ENCODE data around the gene CAMK4.
A peak's percentile ranks its signal among the peaks of the same experiment; 100 is the strongest.

Gene CAMK4

DNA sequence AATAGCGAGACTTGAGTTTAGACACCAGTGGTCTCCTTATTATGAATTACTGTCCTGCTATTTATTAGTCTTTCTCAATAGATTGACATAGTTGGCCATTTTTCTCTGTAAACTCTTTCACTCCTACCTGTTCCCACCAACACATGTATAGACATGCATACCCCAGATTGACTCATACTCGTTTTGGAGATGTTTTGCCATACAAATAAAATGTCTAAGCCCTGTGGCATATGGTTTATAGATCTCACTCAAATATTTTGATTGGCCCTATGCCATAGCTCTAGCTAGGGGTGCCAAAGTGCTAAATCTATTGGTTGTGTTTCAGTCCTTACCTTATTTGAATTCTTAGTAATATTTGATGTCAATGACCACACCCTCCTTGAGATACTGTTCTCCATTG lies 42.3 kb downstream of the CAMK4 start:
- no peaks in the 10 kb centered on the region for H3K27me3 ChIP-seq (ENCODE audit: low read depth, low read length)
- no peak overlapping the region for H3K27ac ChIP-seq (ENCODE audit: low read length)
- H3K9me3 ChIP-seq (ENCODE audit: insufficient read depth, low read length) = 0 out of 2 replicates have a peak, but pooled peaks cover 3% of the 10 kb centered on the region

DNA sequence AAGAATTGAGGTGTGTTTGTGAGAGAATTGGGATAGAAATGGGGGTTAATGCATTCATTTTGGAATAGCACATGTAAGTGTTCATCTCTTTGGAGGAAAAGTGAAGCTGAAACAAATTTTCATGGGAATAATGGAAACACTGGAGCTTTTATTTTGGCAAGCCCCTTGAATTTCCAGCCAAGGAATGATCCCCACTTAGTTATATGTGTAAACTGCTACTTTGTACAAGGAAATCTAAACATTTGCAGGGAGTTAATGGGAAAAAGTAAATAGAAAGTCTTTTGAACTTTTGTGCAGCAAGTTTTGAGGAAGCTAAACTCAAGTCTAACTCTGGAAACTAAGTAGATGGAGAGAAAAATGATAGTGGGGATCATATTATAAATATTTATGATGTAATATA lies 44.1 kb downstream of the CAMK4 start:
- TF ChIP-seq, protein P1, sequence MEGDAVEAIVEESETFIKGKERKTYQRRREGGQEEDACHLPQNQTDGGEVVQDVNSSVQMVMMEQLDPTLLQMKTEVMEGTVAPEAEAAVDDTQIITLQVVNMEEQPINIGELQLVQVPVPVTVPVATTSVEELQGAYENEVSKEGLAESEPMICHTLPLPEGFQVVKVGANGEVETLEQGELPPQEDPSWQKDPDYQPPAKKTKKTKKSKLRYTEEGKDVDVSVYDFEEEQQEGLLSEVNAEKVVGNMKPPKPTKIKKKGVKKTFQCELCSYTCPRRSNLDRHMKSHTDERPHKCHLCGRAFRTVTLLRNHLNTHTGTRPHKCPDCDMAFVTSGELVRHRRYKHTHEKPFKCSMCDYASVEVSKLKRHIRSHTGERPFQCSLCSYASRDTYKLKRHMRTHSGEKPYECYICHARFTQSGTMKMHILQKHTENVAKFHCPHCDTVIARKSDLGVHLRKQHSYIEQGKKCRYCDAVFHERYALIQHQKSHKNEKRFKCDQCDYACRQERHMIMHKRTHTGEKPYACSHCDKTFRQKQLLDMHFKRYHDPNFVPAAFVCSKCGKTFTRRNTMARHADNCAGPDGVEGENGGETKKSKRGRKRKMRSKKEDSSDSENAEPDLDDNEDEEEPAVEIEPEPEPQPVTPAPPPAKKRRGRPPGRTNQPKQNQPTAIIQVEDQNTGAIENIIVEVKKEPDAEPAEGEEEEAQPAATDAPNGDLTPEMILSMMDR (IDR thresholded peaks at IDR 0.05; ENCODE audit: low read depth, low read length) = no peak
- no peak for TF ChIP-seq EZH2phosphoT487 (IDR thresholded peaks at IDR 0.05; ENCODE audit: low read depth)
- Histone ChIP-seq H3K9me3 (ENCODE audit: insufficient read depth, low read length) (0 out of 2 replicates have a peak, but pooled peaks cover 3% of the 10 kb centered on the region), H3K27ac (ENCODE audit: low read length) (no peak overlapping the region), H3K4me1 (ENCODE audit: low read length) (peaks cover 21% of the 10 kb centered on the region), H2AFZ (ENCODE audit: low read depth, low read length) (no peak overlapping the region), H3K4me3 (ENCODE audit: low read length) (no peak overlapping the region), H3K36me3 (replicated peaks; ENCODE audit: low read depth, low read length) (peaks cover 62% of the 10 kb centered on the region), H3K27me3 (ENCODE audit: low read depth, low read length) (no peaks in the 10 kb centered on the region), H3K4me2 (ENCODE audit: low read length) (no peak overlapping the region), H3K9ac (ENCODE audit: low read length) (no peak overlapping the region), H4K20me1 (ENCODE audit: insufficient read depth, low read length) (peaks cover 34% of the 10 kb centered on the region), H3K79me2 (ENCODE audit: low read length) (peaks cover 99% of the 10 kb centered on the region)

More for the DNA sequence above, 42.3 kb downstream of the CAMK4 start:
- TF ChIP-seq, protein P1 (IDR thresholded peaks at IDR 0.05; ENCODE audit: low read depth, low read length) = no peak
- no peak overlapping the region for H2AFZ ChIP-seq (ENCODE audit: low read depth, low read length)
- no peak overlapping the region for H3K4me3 ChIP-seq (ENCODE audit: low read length)
- H4K20me1 ChIP-seq (ENCODE audit: insufficient read depth, low read length) = peaks cover 28% of the 10 kb centered on the region
- H3K36me3 ChIP-seq (replicated peaks; ENCODE audit: low read depth, low read length) = peaks cover 73% of the 10 kb centered on the region
- peaks cover 98% of the 10 kb centered on the region for H3K79me2 ChIP-seq (ENCODE audit: low read length)
- H3K4me2 ChIP-seq (ENCODE audit: low read length) = no peak overlapping the region
- H3K9ac ChIP-seq (ENCODE audit: low read length) = no peak overlapping the region
- peaks cover 21% of the 10 kb centered on the region for H3K4me1 ChIP-seq (ENCODE audit: low read length)

DNA sequence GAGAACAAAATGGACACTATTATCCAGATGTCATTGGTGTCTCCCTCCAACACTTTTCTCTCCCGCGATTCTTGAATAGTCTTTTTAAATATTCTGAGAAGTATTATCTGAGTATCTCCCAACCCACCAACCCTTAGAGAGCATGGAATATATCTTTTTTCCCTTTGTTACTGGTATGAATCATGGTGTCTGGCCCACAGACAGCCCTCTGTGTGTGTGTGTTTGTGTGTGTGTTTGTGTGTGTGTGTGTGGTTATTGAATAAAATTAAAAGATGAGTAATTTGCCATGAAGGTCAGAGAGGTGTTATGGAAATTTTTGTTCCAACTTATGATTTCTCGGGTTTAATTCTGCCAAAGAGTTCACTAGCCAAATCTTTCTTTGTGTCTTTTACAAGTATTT lies 47.7 kb downstream of the CAMK4 start:
- TF ChIP-seq, protein P1 (IDR thresholded peaks at IDR 0.05; ENCODE audit: low read depth, low read length) = no peak
- no peak for TF ChIP-seq EZH2phosphoT487 (IDR thresholded peaks at IDR 0.05; ENCODE audit: low read depth)
- peaks cover 24% of the 10 kb centered on the region for H3K4me1 ChIP-seq (ENCODE audit: low read length)
- peaks cover 19% of the 10 kb centered on the region for H4K20me1 ChIP-seq (ENCODE audit: insufficient read depth, low read length)
- no peak overlapping the region for H3K4me3 ChIP-seq (ENCODE audit: low read length)
- no peak overlapping the region for H2AFZ ChIP-seq (ENCODE audit: low read depth, low read length)
- H3K9me3 ChIP-seq (ENCODE audit: insufficient read depth, low read length) = 0 out of 2 replicates have a peak, but pooled peaks cover 3% of the 10 kb centered on the region
- H3K79me2 ChIP-seq (ENCODE audit: low read length) = peaks cover 93% of the 10 kb centered on the region
- peaks cover 37% of the 10 kb centered on the region for H3K36me3 ChIP-seq (replicated peaks; ENCODE audit: low read depth, low read length)
- H3K4me2 ChIP-seq (ENCODE audit: low read length) = no peak overlapping the region
- no peak overlapping the region for H3K27ac ChIP-seq (ENCODE audit: low read length)
- H3K9ac ChIP-seq (ENCODE audit: low read length) = no peak overlapping the region
- no peaks in the 10 kb centered on the region for H3K27me3 ChIP-seq (ENCODE audit: low read depth, low read length)

DNA sequence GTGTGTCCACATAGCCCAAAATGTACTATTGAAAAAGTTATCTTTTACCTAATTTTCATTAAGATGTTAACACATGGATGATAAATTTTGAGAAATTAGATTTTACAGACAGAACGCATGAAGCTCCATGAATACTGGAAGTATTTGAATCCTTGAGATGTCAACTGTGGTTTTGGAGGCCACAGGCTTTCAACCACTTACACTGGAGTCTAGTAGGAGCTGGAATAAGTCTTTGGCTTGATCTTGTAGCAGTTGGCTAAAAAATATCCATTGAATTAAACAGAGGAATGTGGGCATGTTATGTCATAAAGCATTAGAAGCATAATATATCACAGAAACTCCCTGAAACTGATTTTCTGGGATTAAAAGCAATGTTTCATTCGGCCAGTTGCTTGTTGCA lies 52.9 kb downstream of the CAMK4 start:
- Histone ChIP-seq H3K4me3 (ENCODE audit: low read length) (no peak overlapping the region), H3K9ac (ENCODE audit: low read length) (no peak overlapping the region), H3K27ac (ENCODE audit: low read length) (peak overlapping the region; percentile 24; the same call in 1 of the 2 replicates), H3K79me2 (ENCODE audit: low read length) (peaks cover 91% of the 10 kb centered on the region), H3K4me1 (ENCODE audit: low read length) (peaks cover 61% of the 10 kb centered on the region), H3K9me3 (ENCODE audit: insufficient read depth, low read length) (no peaks in the 10 kb centered on the region), H4K20me1 (ENCODE audit: insufficient read depth, low read length) (peaks cover 43% of the 10 kb centered on the region), H3K27me3 (ENCODE audit: low read depth, low read length) (no peaks in the 10 kb centered on the region), H3K4me2 (ENCODE audit: low read length) (peak overlapping the region; percentile 24), H3K36me3 (replicated peaks; ENCODE audit: low read depth, low read length) (peaks cover 3% of the 10 kb centered on the region), H2AFZ (ENCODE audit: low read depth, low read length) (no peak overlapping the region)
- TF ChIP-seq, protein P1 (IDR thresholded peaks at IDR 0.05; ENCODE audit: low read depth, low read length) = no peak
- no peak for TF ChIP-seq EZH2phosphoT487 (IDR thresholded peaks at IDR 0.05; ENCODE audit: low read depth)

Data from OCI-LY3 (cell line).